ENCODE measurements around the gene KLHDC1.

DNA sequence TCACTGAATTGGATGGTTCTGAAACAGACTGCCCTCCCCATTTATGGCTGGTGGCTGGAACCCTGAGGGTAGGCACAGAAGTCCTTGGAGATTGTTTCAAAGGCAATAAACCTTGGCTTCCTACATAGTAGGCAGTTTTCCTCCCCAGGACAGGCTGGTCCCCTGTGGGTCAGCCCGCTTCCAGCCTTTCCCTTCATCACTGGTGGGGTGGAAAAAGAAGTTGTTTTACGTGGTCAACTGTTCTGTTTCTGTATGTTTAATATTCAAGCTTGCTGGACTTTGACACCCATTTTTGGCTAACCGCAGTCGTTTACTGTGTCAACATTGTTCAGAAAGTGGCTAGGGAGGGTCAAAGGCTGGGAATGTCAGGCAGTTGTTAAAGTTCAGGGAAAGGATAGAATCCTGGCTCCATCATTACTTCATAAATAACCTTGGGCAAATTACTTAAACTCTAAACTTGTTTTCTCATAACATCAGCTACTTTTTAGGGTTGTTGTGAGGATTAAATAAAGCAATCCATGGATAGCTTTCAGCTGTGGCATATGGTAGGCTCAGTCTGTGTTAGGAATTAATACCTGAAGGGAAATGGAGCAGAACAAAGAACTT lies 77.4 kb downstream of the KLHDC1 start:
- peak in 1 of 2 donors; percentile 49 for TF ChIP-seq POLR2A (IDR thresholded peaks at IDR 0.05)
- TF ChIP-seq, protein P1, sequence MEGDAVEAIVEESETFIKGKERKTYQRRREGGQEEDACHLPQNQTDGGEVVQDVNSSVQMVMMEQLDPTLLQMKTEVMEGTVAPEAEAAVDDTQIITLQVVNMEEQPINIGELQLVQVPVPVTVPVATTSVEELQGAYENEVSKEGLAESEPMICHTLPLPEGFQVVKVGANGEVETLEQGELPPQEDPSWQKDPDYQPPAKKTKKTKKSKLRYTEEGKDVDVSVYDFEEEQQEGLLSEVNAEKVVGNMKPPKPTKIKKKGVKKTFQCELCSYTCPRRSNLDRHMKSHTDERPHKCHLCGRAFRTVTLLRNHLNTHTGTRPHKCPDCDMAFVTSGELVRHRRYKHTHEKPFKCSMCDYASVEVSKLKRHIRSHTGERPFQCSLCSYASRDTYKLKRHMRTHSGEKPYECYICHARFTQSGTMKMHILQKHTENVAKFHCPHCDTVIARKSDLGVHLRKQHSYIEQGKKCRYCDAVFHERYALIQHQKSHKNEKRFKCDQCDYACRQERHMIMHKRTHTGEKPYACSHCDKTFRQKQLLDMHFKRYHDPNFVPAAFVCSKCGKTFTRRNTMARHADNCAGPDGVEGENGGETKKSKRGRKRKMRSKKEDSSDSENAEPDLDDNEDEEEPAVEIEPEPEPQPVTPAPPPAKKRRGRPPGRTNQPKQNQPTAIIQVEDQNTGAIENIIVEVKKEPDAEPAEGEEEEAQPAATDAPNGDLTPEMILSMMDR (IDR thresholded peaks at IDR 0.05), result no peak

All from thyroid gland (tissue), 4 donors.